Measurements from ENCODE around the gene LIN28B. TPM values are rescaled to one million over a fixed set of nuclear protein-coding genes. Genes with fewer than 3 reads are reported as not detected.
A peak's percentile ranks its signal among the peaks of the same experiment; 100 is the strongest.

The LIN28B gene
- total and polyA plus RNA-seq, 10 donors: not detected

DNA sequence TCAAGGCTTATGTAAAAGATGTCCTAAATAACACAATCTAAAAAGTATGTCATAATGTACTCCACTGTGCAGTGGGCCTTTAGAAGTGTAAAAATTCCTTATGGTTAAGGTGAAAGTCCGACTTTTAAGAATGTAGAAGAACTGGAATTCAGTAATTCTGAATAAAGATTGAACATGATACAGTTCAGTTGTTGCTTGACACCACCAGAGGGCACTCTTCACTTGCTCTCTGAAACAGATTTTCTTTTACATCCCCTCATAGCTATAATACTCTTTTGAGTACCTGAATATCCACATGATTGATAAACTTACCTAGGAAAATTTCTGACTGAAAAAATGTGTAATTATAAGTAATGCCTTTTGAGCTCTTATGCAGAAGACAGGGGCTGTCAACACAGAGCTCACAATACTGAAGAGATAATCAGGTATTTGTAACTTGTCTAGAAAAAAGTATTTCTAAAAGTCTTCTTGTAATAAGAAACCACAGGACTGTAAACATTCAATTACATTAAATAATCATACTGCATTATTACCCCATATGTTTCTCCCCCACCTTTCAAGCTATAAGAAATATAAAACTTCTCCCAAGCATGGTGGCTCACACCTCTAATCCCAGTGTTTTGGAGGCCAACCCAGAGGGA lies 130.8 kb downstream of the LIN28B start:
- DNase-seq: no peak
- intact Hi-C loops (cut with DNase I; ENCODE audit: low total_unique reads): loop anchor here (2.0 kb wide), 1 partner anchor 337 kb away; no protein-coding TSS in a partner anchor
- Histone ChIP-seq H3K4me3 (no peak overlapping the region), H3K27ac (no peak overlapping the region), H3K27me3 (replicated peaks in 1 of 7) (peaks cover 0 to 5% (median 0%) of the 10 kb centered on the region in 7 donors), H3K9me3 (no peaks in the 10 kb centered on the region), H3K36me3 (no peaks in the 10 kb centered on the region), H3K4me1 (no peaks in the 10 kb centered on the region)
- TF ChIP-seq POLR2A (IDR thresholded peaks at IDR 0.05) (no peak), POLR2AphosphoS5 (IDR thresholded peaks at IDR 0.05) (no peak)
- TF ChIP-seq, protein P1, sequence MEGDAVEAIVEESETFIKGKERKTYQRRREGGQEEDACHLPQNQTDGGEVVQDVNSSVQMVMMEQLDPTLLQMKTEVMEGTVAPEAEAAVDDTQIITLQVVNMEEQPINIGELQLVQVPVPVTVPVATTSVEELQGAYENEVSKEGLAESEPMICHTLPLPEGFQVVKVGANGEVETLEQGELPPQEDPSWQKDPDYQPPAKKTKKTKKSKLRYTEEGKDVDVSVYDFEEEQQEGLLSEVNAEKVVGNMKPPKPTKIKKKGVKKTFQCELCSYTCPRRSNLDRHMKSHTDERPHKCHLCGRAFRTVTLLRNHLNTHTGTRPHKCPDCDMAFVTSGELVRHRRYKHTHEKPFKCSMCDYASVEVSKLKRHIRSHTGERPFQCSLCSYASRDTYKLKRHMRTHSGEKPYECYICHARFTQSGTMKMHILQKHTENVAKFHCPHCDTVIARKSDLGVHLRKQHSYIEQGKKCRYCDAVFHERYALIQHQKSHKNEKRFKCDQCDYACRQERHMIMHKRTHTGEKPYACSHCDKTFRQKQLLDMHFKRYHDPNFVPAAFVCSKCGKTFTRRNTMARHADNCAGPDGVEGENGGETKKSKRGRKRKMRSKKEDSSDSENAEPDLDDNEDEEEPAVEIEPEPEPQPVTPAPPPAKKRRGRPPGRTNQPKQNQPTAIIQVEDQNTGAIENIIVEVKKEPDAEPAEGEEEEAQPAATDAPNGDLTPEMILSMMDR (IDR thresholded peaks at IDR 0.05 in 8 of 11, conservative IDR thresholded peaks at IDR 0.05 in 3 of 11): peak; percentile 22 to 80 (median 69)
- WGBS, 5 donors: 0 to 4% (median 0%) methylated on average over 1 of the region's 1 CpG

DNA sequence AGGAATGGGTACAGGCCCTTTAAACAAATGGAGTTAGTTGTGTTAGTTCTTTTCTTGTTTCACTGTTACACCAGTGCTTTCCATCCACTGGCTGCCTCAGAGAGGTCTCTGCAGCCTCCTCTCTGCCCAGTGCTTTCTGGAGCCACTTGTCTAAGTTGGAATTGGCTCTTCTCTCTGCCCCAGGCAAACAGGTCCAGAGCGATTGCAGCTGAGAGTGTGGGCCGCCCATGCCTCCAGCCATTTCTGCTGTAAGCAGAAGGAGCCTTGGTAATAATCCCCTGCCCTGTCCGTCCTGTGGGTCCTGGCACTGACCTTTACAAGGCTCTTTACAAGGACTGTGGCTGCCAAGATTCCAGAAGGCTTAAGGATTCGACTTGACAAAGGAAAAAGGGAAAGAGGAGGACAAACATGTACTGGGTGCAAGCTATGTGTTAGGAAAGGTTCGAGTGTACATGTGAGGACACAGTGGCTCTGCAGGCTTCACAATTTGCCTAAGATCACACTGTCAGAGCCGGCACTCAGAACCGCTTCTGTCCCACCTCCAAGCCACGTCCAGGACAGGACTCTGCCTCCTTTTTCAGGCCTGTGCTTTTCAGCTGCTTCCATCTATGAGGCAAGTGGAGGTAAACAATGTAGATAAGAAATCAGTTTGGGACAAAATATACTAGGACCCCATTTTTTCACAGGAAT lies 134.4 kb downstream of the LIN28B start:
- no peak for DNase-seq
- H3K9me3 ChIP-seq: no peaks in the 10 kb centered on the region
- intact Hi-C loops (cut with DNase I; ENCODE audit: low total_unique reads): no loop called here
- peaks cover 0 to 5% (median 0%) of the 10 kb centered on the region in 7 donors for H3K27me3 ChIP-seq (replicated peaks in 1 of 7)
- 63 to 79% (median 68%) methylated on average over 8 of the region's 8 CpGs for WGBS, 5 donors
- H3K4me3 ChIP-seq: no peak overlapping the region
- no peaks in the 10 kb centered on the region for H3K36me3 ChIP-seq
- H3K4me1 ChIP-seq: no peaks in the 10 kb centered on the region
- TF ChIP-seq POLR2A (IDR thresholded peaks at IDR 0.05) (no peak), POLR2AphosphoS5 (IDR thresholded peaks at IDR 0.05) (no peak)
- TF ChIP-seq, protein P1 (IDR thresholded peaks at IDR 0.05 in 8 of 11, conservative IDR thresholded peaks at IDR 0.05 in 3 of 11): no peak
- H3K27ac ChIP-seq: no peak overlapping the region

DNA sequence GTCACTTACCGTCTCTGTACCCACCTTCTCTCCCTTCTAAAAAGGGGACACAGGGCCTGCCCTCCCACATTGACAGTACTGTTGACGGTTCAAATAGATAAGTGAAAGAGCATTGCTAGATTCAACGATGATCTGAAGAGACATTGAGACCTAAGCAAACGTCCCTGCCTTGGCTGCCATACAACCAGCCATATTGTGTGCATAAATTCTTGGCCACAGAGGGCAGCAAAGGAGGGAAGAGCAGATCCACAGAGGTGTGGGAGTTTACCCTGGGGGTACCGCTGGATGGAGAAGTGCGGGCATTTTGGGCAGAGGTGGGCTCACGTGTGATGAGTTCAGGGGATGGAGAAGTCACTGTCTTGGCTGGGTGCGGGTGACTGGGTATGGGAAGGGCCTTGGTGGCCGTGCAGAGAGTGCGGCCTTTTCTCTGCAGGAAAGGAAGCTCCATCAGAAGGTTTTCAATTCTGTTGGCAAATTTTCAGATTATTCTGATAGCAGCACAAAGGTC lies 137.3 kb downstream of the LIN28B start:
- no peak for DNase-seq
- no peaks in the 10 kb centered on the region for H3K9me3 ChIP-seq
- H3K27ac ChIP-seq: no peak overlapping the region
- intact Hi-C loops (cut with DNase I; ENCODE audit: low total_unique reads): no loop called here
- no peaks in the 10 kb centered on the region for H3K27me3 ChIP-seq (replicated peaks in 1 of 7)
- 90 to 96% (median 93%) methylated on average over 10 of the region's 10 CpGs for WGBS, 5 donors
- no peaks in the 10 kb centered on the region for H3K4me1 ChIP-seq
- no peaks in the 10 kb centered on the region for H3K36me3 ChIP-seq
- H3K4me3 ChIP-seq: no peak overlapping the region
- TF ChIP-seq, protein P1 (IDR thresholded peaks at IDR 0.05 in 8 of 11, conservative IDR thresholded peaks at IDR 0.05 in 3 of 11): no peak
- TF ChIP-seq POLR2AphosphoS5 (IDR thresholded peaks at IDR 0.05): no peak

DNA sequence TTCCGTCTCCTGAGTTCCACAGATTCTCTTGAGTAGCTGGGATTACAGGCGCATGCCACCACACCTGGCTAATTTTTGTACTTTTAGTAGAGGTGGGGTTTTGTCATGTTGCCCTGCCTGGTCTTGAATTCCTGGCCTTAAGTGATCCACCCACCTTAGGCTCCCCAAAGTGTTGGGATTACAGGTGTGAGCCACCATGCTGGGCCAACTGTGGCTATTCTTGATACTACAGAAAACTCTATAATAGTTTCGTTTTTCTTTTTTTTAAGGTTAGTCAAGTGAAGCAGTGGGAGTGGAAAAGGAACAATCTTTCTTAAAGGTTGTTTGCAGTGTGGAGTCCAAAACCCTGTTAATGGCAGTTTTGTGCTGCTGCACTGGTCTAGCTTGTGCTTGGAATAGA lies 138.2 kb downstream of the LIN28B start:
- WGBS, 5 donors: 87 to 97% (median 91%) methylated on average over 3 of the region's 3 CpGs

More for the DNA sequence above, 138.2 kb downstream of the LIN28B start:
- TF ChIP-seq POLR2A (IDR thresholded peaks at IDR 0.05) (no peak), POLR2AphosphoS5 (IDR thresholded peaks at IDR 0.05) (no peak)
- TF ChIP-seq, protein P1 (IDR thresholded peaks at IDR 0.05 in 8 of 11, conservative IDR thresholded peaks at IDR 0.05 in 3 of 11): no peak
- Histone ChIP-seq H3K4me1 (no peaks in the 10 kb centered on the region), H3K27ac (no peak overlapping the region), H3K27me3 (replicated peaks in 1 of 7) (no peaks in the 10 kb centered on the region), H3K36me3 (no peaks in the 10 kb centered on the region), H3K9me3 (no peaks in the 10 kb centered on the region), H3K4me3 (no peak overlapping the region)
- DNase-seq: no peak
- intact Hi-C loops (cut with DNase I; ENCODE audit: low total_unique reads): no loop called here

Measured in spleen (tissue), 11 donors.